Tibial nerve (tissue), 4 donors: ENCODE data around the gene CNPY1. TPM values are rescaled to one million over a fixed set of nuclear protein-coding genes. Genes with fewer than 3 reads are reported as not detected.
"Not testable (repeated sequence)": the region's sequence is repeated elsewhere in the genome, so short reads cannot be mapped to it uniquely, and the experiment has no call there.

Source experiments
- DNase-seq, 2 donors: peaks; one replicate each; pipeline ENCODE4 v3.0.0-alpha.2; 2019; ENCODE audit warnings: low spot score in 2 of 2
- H3K27ac ChIP-seq, 4 donors: fragments of 200-600 bp; sonication (generic) in 3 of 4; one replicate each; pipeline ENCODE4 v1.5.1; 2017 to 2019; ENCODE audit warnings: mild to moderate bottlenecking in 1 of 4
- H3K27me3 ChIP-seq, 2 donors: fragments of 200-600 bp; sonication (generic) in 1 of 2; one replicate each; pipeline versions ENCODE4 v1.5.1 to v1.6.0; 2017 to 2019
- H3K36me3 ChIP-seq, 3 donors: fragments of 200-600 bp; sonication (generic); one replicate each; pipeline ENCODE4 v1.5.1; 2018 to 2019
- H3K4me1 ChIP-seq, 4 donors: fragments of 200-600 bp; sonication (generic) in 3 of 4; one replicate each; pipeline ENCODE4 v1.5.1; 2017 to 2019
- H3K4me3 ChIP-seq, 4 donors: fragments of 200-600 bp; sonication (generic) in 3 of 4; one replicate each; pipeline ENCODE4 v1.5.1; 2017 to 2019; ENCODE audit warnings: mild to moderate bottlenecking in 1 of 4, moderate library complexity in 1 of 4
- H3K9me3 ChIP-seq, 4 donors: fragments of 200-600 bp; sonication (generic) in 3 of 4; one replicate each; pipeline ENCODE4 v1.5.1; 2017 to 2019
- CTCF ChIP-seq, 5 experiments: fragments of 200-600 bp in 3 of 5; fragments of 450-650 bp in 2 of 5; sonication (generic) in 3 of 5; IDR thresholded peaks; one replicate each; pipeline ENCODE4 v1.5.1; 2016 to 2019; ENCODE audit warnings: antibody characterized with exemption in 5 of 5, mild to moderate bottlenecking in 3 of 5, moderate library complexity in 2 of 5
- EP300 ChIP-seq, 2 donors: sonication (generic); formaldehyde crosslinking; IDR thresholded peaks; one replicate each; pipeline ENCODE4 v1.6.1; 2017; ENCODE audit warnings: antibody characterized with exemption in 2 of 2, mild to moderate bottlenecking in 1 of 2
- POLR2A ChIP-seq, 2 donors: fragments of 450-650 bp; IDR thresholded peaks; one replicate each; pipeline ENCODE4 v1.6.1; 2017; ENCODE audit warnings: antibody characterized with exemption in 2 of 2, mild to moderate bottlenecking in 2 of 2, moderate library complexity in 2 of 2
- WGBS, 2 donors: methylation state at CpG; one replicate each; pipeline ENCODE4 v1.1.5; 2018; 5-methylcytosine and 5-hydroxymethylcytosine counted together
- total RNA-seq, 4 donors: library from RNA; depleted of rRNA; stranded (reverse); fragments of >200 nt; gene quantifications; one replicate each; pipeline ENCODE4 v1.1.0, GENCODE V29; 2016

CNPY1 gene
- under 1 TPM in 1 of 4 donors, not detected in 3; 0.30 TPM for total RNA-seq

- H3K36me3 ChIP-seq, H3K27me3 ChIP-seq, DNase-seq, H3K4me1 ChIP-seq, H3K4me3 ChIP-seq, H3K27ac ChIP-seq, H3K9me3 ChIP-seq: not testable (repeated sequence)
- WGBS, 2 donors, result 92 to 100% methylated on average over 1 of the region's 1 CpG
Measured at GRCh38 chr7:155546449-155546848, at the start of gene CNPY1. TSS of gene CNPY1 (minus strand) at chr7:155546559. CDS start at chr7:155545929, 630 bp downstream.

GRCh38 chr7:155594961-155595366 is 48.6 kb upstream of the CNPY1 start:
- Histone ChIP-seq H3K4me3 (no peak overlapping the region), H3K4me1 (peaks cover 0 to 4% (median 0%) of the 10 kb centered on the region in 4 donors), H3K36me3 (no peaks in the 10 kb centered on the region), H3K9me3 (no peaks in the 10 kb centered on the region), H3K27ac (no peak overlapping the region), H3K27me3 (peaks cover 0 to 4% of the 10 kb centered on the region in 2 donors)
- no peak for TF ChIP-seq EP300 (IDR thresholded peaks at IDR 0.05)
- TF ChIP-seq POLR2A (IDR thresholded peaks at IDR 0.05), result no peak
- no peak for TF ChIP-seq CTCF (IDR thresholded peaks at IDR 0.05)
- 26 to 29% methylated on average over 3 of the region's 3 CpGs for WGBS, 2 donors
- DNase-seq, result no peak

GRCh38 chr7:155594163-155594732 is 47.9 kb upstream of the CNPY1 start:
- no peak for TF ChIP-seq CTCF (IDR thresholded peaks at IDR 0.05)
- H3K27ac ChIP-seq, result no peak overlapping the region
- no peak overlapping the region for H3K4me3 ChIP-seq
- peaks cover 0 to 4% (median 0%) of the 10 kb centered on the region in 4 donors for H3K4me1 ChIP-seq
- peaks cover 0 to 4% of the 10 kb centered on the region in 2 donors for H3K27me3 ChIP-seq
- no peak for DNase-seq
- no peaks in the 10 kb centered on the region for H3K9me3 ChIP-seq
- 79 to 90% methylated on average over 4 to 6 of the region's 6 CpGs for WGBS, 2 donors
- H3K36me3 ChIP-seq, result no peaks in the 10 kb centered on the region

GRCh38 chr7:155593461-155594162 is 47.3 kb upstream of the CNPY1 start:
- no peaks in the 10 kb centered on the region for H3K9me3 ChIP-seq
- no peak for DNase-seq
- peaks cover 0 to 4% of the 10 kb centered on the region in 2 donors for H3K27me3 ChIP-seq
- no peaks in the 10 kb centered on the region for H3K36me3 ChIP-seq
- 71 to 81% methylated on average over 15 of the region's 15 CpGs for WGBS, 2 donors
- H3K27ac ChIP-seq, result no peak overlapping the region
- TF ChIP-seq POLR2A (IDR thresholded peaks at IDR 0.05) (no peak), CTCF (IDR thresholded peaks at IDR 0.05) (no peak), EP300 (IDR thresholded peaks at IDR 0.05) (no peak)
- H3K4me3 ChIP-seq, result no peak overlapping the region
- H3K4me1 ChIP-seq, result no peaks in the 10 kb centered on the region

- no peaks in the 10 kb centered on the region for H3K4me1 ChIP-seq
- H3K4me3 ChIP-seq, result no peak overlapping the region
- peaks cover 0 to 8% of the 10 kb centered on the region in 2 donors for H3K27me3 ChIP-seq
- no peaks in the 10 kb centered on the region for H3K9me3 ChIP-seq
- no peak overlapping the region for H3K27ac ChIP-seq
- no peaks in the 10 kb centered on the region for H3K36me3 ChIP-seq
- TF ChIP-seq CTCF (IDR thresholded peaks at IDR 0.05) (no peak), POLR2A (IDR thresholded peaks at IDR 0.05) (no peak), EP300 (IDR thresholded peaks at IDR 0.05) (no peak)
- DNase-seq, result no peak
- WGBS, 2 donors, result 67 to 68% methylated on average over 11 of the region's 14 CpGs
Measured at GRCh38 chr7:155591055-155591775, 44.9 kb upstream of the CNPY1 start.
